GM12801 (cell line): ENCODE data around the gene PRMT1.

ENCODE experiments used
- CTCF ChIP-seq: IDR thresholded peaks from one replicate; pipeline ENCODE4 v1.5.1; 2011; ENCODE audit warnings: control low read depth; ENCODE audit not compliant: insufficient read length; ENCODE audit errors: extremely low read depth

The PRMT1 gene

GRCh38 chr19:49689133-49690078, 12.3 kb downstream of the PRMT1 start, which contains the start of gene ADM5:
TSS of gene ADM5 (plus strand) at chr19:49689594. CDS start at chr19:49689838, 244 bp downstream.
- no peak for TF ChIP-seq CTCF

GRCh38 chr19:49690079-49690655, 13.1 kb downstream of the PRMT1 start:
- no peak for TF ChIP-seq CTCF

GRCh38 chr19:49690656-49691242, 13.7 kb downstream of the PRMT1 start, which contains the start of gene CPT1C:
TSS of gene CPT1C (plus strand) at chr19:49691116. CDS start at chr19:49692253, 1,137 bp downstream.
- no peak for TF ChIP-seq CTCF

GRCh38 chr19:49691243-49692146, 14.4 kb downstream of the PRMT1 start:
- TF ChIP-seq CTCF = no peak

GRCh38 chr19:49692147-49692506, 15.1 kb downstream of the PRMT1 start:
- TF ChIP-seq CTCF = no peak

- TF ChIP-seq CTCF = no peak
Observed at GRCh38 chr19:49696115-49696514, 19.0 kb downstream of the PRMT1 start.
